Keratinocyte (primary cell): ENCODE data around the gene FOXI1. TPM values are rescaled to one million over a fixed set of nuclear protein-coding genes. Genes with fewer than 3 reads are reported as not detected.

Experiments
- DNase-seq: peaks from one replicate; pipeline ENCODE4 v3.0.0-alpha.2; 2011; ENCODE audit warnings: low read depth, missing footprints, low spot score
- FAIRE-seq: peaks from 2 replicates; lab custom pipeline; 2011; peaks lifted over from hg19 to GRCh38; lab: Jason Lieb, UNC
- H2AFZ ChIP-seq: 2 replicates; pipeline ENCODE4 v1.6.0; 2012; ENCODE audit warnings: low read length, control low read depth, inconsistent platforms; ENCODE audit not compliant: control insufficient read depth
- H3K27ac ChIP-seq: 2 replicates; pipeline ENCODE4 v1.5.1; 2011; ENCODE audit warnings: low read length; ENCODE audit not compliant: control insufficient read depth, insufficient read depth
- H3K27me3 ChIP-seq: 3 replicates; pipeline ENCODE4 v1.6.0; 2011; ENCODE audit warnings: low read length; ENCODE audit not compliant: control insufficient read depth, insufficient read depth; ENCODE audit errors: extremely low read depth
- H3K36me3 ChIP-seq, 2 experiments: 2 replicates in 1 of 2; 3 replicates in 1 of 2; pipeline ENCODE4 v1.5.1; 2011; ENCODE audit warnings: low read length in 2 of 2, mild to moderate bottlenecking in 1 of 2; ENCODE audit not compliant: control insufficient read depth in 2 of 2, insufficient read depth in 2 of 2; ENCODE audit errors: extremely low read depth in 1 of 2
- H3K4me1 ChIP-seq: 3 replicates; pipeline ENCODE4 v1.5.1; 2011; ENCODE audit warnings: low read length; ENCODE audit not compliant: control insufficient read depth, insufficient read depth; ENCODE audit errors: extremely low read depth
- H3K4me2 ChIP-seq: 3 replicates; pipeline ENCODE4 v1.6.0; 2011; ENCODE audit warnings: low read depth, low read length; ENCODE audit not compliant: control insufficient read depth, insufficient read depth; ENCODE audit errors: extremely low read depth
- H3K4me3 ChIP-seq, 3 experiments: fragments of 200-600 bp in 1 of 3; sonication (generic) in 1 of 3; 2 replicates in 2 of 3; 3 replicates in 1 of 3; pipeline ENCODE4 v1.5.1; 2011 to 2016; ENCODE audit warnings: low read length in 3 of 3, mild to moderate bottlenecking in 3 of 3, control low read depth in 2 of 3, inconsistent platforms in 1 of 3, low read depth in 1 of 3, mixed read lengths in 1 of 3, mixed run types in 1 of 3, moderate library complexity in 1 of 3; ENCODE audit not compliant: control insufficient read depth in 2 of 3, insufficient read depth in 2 of 3; ENCODE audit errors: extremely low read depth in 1 of 3
- H3K79me2 ChIP-seq: 2 replicates; pipeline ENCODE4 v1.6.0; 2012; ENCODE audit warnings: low read length; ENCODE audit not compliant: control insufficient read depth, insufficient read depth
- H3K9ac ChIP-seq: 3 replicates; pipeline ENCODE4 v1.6.0; 2011; ENCODE audit warnings: low read length; ENCODE audit not compliant: control insufficient read depth, insufficient read depth; ENCODE audit errors: extremely low read depth
- H3K9me1 ChIP-seq: 3 replicates; pipeline ENCODE4 v1.6.0; 2011; ENCODE audit warnings: low read length; ENCODE audit not compliant: control insufficient read depth, insufficient read depth; ENCODE audit errors: extremely low read depth
- H3K9me3 ChIP-seq: 2 replicates; pipeline ENCODE4 v1.5.1; 2012; ENCODE audit warnings: low read depth, low read length; ENCODE audit not compliant: control insufficient read depth
- H4K20me1 ChIP-seq: 3 replicates; pipeline ENCODE4 v1.6.0; 2011; ENCODE audit warnings: low read length; ENCODE audit not compliant: control insufficient read depth, insufficient read depth; ENCODE audit errors: extremely low read depth
- CTCF ChIP-seq, 3 experiments: IDR thresholded peaks in 1 of 3; conservative IDR thresholded peaks in 1 of 3; optimal IDR thresholded peaks in 1 of 3; 2 replicates in 2 of 3; 3 replicates in 1 of 3; pipeline versions ENCODE3 to v1.5.1; 2011; ENCODE audit warnings: low read length in 3 of 3, mild to moderate bottlenecking in 3 of 3, moderate library complexity in 2 of 3, control low read depth in 1 of 3, inconsistent platforms in 1 of 3; ENCODE audit not compliant: insufficient read depth in 2 of 3; ENCODE audit errors: extremely low read depth in 1 of 3
- EZH2 ChIP-seq: IDR thresholded peaks from one replicate; pipeline ENCODE4 v1.6.1; 2012; ENCODE audit warnings: inconsistent platforms, mild to moderate bottlenecking, low read length, moderate library complexity
- dilution Hi-C: fragments of 300-500 bp; cut with MboI; formaldehyde crosslinking; loops from one replicate; pipeline ENCODE4 v1.7.0; 2020; ENCODE audit warnings: low sequenced_read_pairs; ENCODE audit not compliant: extremely low pct_ligation_motif_present
- polyA plus RNA-seq, 5 experiments: library from polyadenylated mRNA; depleted of rRNA in 3 of 5; stranded (reverse) in 3 of 5; stranded (forward) in 1 of 5; unstranded in 1 of 5; fragments of >200 nt; gene quantifications; 1 replicate in 1 of 5; 2 replicates in 3 of 5; 3 replicates in 1 of 5; pipeline versions ENCODE4 v1.2.1 to v1.2.3, GENCODE V29; 2011 to 2012; ENCODE audit warnings: missing spikeins in 2 of 5, low read depth in 1 of 5, low replicate concordance in 1 of 5

Gene FOXI1
- polyA plus RNA-seq, 1 donor (not counting 4 experiments of a cell fraction or from before 2014, with no cell fraction given): not detected

GRCh38 chr5:170143710-170144109 lies 38.0 kb downstream of the FOXI1 start:
- no peak for DNase-seq
- no peak for TF ChIP-seq EZH2
- no peak for TF ChIP-seq CTCF (optimal IDR thresholded peaks at IDR 0.05 in 1 of 3, IDR thresholded peaks at IDR 0.05 in 1 of 3, conservative IDR thresholded peaks at IDR 0.05 in 1 of 3; ENCODE audit: extremely low read depth in 1 of 3, insufficient read depth in 2 of 3, low read length in 3 of 3)
- H3K4me2 ChIP-seq: no peak overlapping the region
- H3K4me1 ChIP-seq: no peaks in the 10 kb centered on the region
- no peaks in the 10 kb centered on the region for H4K20me1 ChIP-seq
- H3K27ac ChIP-seq: no peak overlapping the region
- no peaks in the 10 kb centered on the region for H3K9me3 ChIP-seq
- H3K36me3 ChIP-seq: no peaks in the 10 kb centered on the region
- H3K79me2 ChIP-seq: no peaks in the 10 kb centered on the region
- H3K9me1 ChIP-seq: no peaks in the 10 kb centered on the region
- no peaks in the 10 kb centered on the region for H3K27me3 ChIP-seq
- H2AFZ ChIP-seq: no peak overlapping the region
- no peak for FAIRE-seq
- dilution Hi-C loops: no loop called here
- H3K9ac ChIP-seq: no peak overlapping the region
- no peak overlapping the region for H3K4me3 ChIP-seq

GRCh38 chr5:170144286-170145023 lies 38.8 kb downstream of the FOXI1 start:
- no peaks in the 10 kb centered on the region for H4K20me1 ChIP-seq
- H3K36me3 ChIP-seq: no peaks in the 10 kb centered on the region
- DNase-seq: no peak
- no peaks in the 10 kb centered on the region for H3K4me1 ChIP-seq
- dilution Hi-C loops: no loop called here
- no peak overlapping the region for H3K27ac ChIP-seq
- H3K9me3 ChIP-seq: no peaks in the 10 kb centered on the region
- no peak overlapping the region for H3K4me2 ChIP-seq
- H3K79me2 ChIP-seq: no peaks in the 10 kb centered on the region
- no peaks in the 10 kb centered on the region for H3K9me1 ChIP-seq
- no peaks in the 10 kb centered on the region for H3K27me3 ChIP-seq
- H3K4me3 ChIP-seq: no peak overlapping the region
- FAIRE-seq: no peak
- no peak for TF ChIP-seq CTCF (optimal IDR thresholded peaks at IDR 0.05 in 1 of 3, IDR thresholded peaks at IDR 0.05 in 1 of 3, conservative IDR thresholded peaks at IDR 0.05 in 1 of 3; ENCODE audit: extremely low read depth in 1 of 3, insufficient read depth in 2 of 3, low read length in 3 of 3)
- TF ChIP-seq EZH2: no peak
- no peak overlapping the region for H2AFZ ChIP-seq
- no peak overlapping the region for H3K9ac ChIP-seq
